Jurkat, Clone E6-1 (cell line): Measurements from ENCODE around the gene MAML2.
"Not testable (repeated sequence)": the region's sequence is repeated elsewhere in the genome, so short reads cannot be mapped to it uniquely, and the experiment has no call there.

Experiments
- DNase-seq: peaks from one replicate; pipeline ENCODE4 v3.0.0-alpha.2; 2011; ENCODE audit warnings: low read depth, low spot score
- H3K4me3 ChIP-seq: 2 replicates; pipeline ENCODE4 v1.5.1; 2011; ENCODE audit warnings: mild to moderate bottlenecking, low read length, control low read depth, moderate library complexity

Gene MAML2

DNA sequence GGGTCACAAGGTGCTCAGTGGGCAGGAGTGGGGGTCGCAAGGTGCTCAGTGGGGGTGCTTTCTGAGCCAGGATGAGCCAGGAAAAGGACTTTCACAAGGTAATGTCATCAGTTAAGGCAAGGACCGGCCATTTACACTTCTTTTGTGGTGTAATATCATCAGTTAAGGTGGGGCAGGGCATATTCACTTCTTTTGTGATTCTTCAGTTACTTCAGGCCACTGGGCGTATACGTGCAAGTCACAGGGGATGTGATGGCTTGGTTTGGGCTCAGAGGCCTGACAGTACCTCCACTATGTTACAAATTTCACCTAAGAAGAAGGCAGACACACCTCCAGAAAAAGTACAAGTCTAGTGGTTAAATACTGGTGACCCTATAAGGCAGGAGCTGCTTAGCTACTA, 162.1 kb downstream of the MAML2 start:
- not testable (repeated sequence) for DNase-seq, H3K4me3 ChIP-seq

DNA sequence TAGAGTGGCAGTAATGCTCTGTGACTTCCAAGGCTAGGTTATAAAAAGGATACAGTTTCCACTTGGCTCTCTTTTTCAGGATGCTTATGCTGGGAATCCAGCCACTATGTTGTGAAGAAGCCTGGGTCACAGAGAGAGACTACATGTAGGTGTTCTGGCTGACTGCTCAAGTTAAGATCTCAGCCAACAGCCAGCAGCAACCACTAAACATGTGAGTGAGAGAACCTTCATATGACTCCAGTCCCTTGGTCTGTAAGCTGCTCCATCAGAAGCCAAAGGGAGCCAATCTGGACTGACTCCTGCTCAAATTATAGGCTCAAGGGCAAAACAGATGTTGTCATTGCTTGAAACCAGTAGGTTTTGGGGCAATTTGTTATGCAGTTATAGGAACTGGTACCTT, 162.7 kb downstream of the MAML2 start:
- no peak for DNase-seq
- no peak overlapping the region for H3K4me3 ChIP-seq

DNA sequence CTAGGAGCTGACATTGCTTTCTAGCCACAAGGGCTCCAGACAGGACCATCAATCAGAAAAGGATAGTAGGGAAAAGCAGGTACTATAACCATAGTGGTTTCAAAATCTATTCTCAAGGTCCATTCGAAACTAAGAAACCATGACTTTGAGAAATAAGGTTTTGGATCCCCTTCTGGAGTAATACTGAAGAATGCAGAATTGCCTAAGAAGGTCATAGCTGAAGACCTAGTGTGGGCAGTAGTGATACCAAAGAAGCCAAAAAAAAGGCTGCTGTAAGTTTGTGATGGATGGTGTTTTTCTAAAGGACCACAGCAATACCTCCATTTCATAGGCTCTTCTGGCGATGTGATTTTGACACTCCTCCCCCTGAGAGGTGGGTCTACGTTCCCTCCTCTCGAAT, 163.1 kb downstream of the MAML2 start:
- DNase-seq: no peak
- no peak overlapping the region for H3K4me3 ChIP-seq

DNA sequence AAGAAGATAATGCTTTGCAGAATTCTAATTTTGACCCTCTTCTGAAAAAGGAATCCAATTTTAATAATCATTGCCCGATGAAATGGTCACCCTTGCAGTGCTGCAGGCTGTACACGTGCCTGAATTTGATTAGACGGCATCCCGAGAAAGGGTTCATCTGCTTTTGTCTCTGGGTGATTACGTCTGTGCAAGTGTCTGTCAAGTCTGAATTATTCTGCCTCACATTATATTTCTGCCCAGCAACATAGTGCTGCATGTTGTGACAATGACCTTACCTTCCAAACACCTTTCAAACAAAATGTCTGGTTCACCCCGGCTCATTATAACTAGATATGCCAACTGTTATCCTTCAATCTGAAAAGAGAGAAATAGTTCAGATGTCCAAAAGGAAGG, 164.1 kb downstream of the MAML2 start:
- DNase-seq: no peak
- H3K4me3 ChIP-seq: no peak overlapping the region

DNA sequence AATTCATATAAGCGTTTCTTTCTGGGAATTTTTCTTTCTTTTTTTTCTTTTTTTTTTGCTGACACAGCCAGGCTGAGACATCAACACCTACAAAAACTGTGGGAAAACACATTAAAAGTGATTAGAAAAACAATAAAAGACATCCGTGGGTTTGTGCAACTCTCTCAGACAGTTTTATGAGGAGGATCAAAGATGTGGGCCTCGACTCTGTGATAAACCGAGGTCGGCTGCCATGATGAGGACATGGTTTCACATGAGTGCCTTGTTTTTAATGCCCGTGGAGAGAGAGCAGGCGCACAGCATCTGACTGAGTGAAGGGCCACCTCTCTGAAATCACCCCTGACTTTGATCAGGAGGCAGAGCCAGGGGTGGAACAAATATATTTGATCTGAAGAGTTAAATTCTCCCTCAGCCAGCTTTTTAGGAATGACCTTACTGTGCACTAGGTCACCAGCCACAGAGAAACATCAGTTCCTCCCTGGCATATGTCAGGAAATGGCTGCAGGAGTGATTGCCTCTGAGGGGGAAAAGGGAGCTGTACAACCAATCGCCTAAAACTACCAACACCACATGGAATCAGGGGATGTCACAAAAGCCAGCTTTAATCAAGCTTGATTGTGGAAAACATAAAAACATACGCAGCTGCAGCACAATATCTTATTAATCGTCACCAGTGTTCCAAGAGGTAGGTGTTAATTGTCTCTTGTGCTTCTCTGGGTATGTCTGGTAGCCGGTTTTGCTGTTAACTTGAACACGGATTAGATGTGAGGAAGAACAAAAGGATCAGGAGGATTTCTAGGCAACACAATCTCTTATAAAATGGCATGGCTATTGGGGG, 164.7 kb downstream of the MAML2 start:
- DNase-seq: no peak
- H3K4me3 ChIP-seq: no peak overlapping the region

DNA sequence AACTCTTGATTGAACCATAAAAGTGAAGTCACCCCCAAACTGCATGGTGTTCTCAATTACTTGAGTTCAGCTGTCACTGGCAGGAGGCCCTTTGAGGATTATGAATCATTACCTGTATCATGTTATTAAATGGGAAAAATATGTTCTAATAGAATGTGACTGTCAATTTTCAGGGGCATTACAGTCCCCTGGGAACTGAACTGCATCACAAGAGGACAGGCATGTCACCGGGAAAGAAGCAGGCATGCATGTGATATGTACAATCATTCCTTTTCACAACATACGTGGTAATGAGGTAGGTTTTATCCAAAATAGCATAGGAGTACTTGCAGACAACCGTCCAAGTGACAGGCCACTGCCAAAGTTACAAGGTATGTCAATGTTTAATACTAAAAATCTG, 165.8 kb downstream of the MAML2 start:
- no peak overlapping the region for H3K4me3 ChIP-seq
- DNase-seq: no peak

DNA sequence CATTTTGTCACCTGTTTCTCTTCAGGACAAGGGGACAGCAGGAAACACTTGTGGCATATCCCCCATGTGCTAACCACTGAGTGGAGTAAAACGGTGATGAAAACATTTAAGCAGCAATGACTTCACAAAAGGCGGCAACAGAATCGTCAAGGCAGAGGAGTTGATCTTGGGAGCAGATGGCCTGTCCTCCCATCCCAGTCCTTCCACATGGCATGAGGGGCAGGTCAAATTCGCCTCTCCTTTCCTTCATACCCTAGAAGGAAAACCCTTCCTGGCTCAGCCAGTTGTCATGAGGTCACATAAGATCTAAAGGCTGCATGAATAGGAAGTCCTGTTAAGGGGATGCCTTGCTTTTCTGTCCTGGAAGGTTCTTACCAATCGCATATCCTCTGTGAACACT, 169.1 kb downstream of the MAML2 start:
- DNase-seq: no peak
- no peak overlapping the region for H3K4me3 ChIP-seq

DNA sequence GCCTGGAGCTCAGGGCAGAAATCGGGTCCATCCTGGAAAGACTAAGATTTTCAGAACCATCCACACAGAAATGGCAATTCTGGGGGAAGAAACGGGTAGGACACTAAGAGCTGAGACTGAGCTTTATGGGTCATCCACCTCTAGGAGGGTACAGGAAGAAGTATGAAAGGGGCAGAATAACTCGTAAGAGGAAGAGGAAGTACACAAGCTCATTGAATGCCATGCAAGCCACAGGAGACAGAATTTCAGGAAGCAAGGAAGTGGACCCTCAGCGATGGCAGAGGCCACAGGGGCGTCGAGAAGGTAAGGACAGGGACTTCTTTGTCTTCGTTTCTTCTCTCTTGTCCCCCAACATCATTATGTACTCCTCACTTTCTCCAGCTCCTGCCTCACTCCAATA, 169.6 kb downstream of the MAML2 start:
- DNase-seq: no peak
- no peak overlapping the region for H3K4me3 ChIP-seq

DNA sequence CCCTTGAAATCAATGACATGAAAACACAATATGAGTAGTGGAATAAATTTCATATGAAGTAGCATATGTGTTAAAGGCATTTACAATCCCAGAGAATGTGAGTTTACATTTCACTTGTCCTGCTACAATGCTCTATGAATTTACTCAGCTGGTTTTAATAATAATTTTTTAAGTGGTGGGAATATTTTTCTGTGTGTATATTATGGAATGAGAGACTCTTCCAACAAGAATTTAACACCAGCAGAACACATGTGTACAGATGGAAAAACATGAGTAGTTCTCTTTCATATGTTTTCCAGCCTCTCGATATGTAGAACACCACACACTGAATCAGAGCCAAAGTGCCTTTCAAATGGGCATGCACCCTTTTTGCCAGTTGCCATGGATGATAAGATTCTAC, 170.4 kb downstream of the MAML2 start:
- no peak overlapping the region for H3K4me3 ChIP-seq
- no peak for DNase-seq

DNA sequence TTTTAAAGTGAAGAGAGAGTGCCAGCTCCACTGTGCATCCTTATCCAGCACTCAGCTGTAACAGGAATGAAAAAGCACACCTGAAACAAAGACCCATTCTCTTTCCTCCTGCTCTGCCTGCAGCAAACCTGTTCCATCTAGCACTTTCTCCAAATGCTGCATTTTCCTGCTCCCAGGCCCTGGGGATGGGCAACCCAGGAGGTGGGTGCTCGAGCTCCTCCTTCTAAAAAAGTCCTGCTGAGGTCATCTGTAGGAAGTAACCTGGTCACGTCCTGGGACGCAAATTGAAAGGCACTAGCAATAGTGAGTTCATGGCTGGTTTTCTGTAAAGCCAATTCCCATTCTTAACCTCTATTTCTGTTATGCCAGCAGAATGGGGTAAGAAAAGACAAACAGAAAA, 173.7 kb downstream of the MAML2 start:
- no peak for DNase-seq
- no peak overlapping the region for H3K4me3 ChIP-seq

DNA sequence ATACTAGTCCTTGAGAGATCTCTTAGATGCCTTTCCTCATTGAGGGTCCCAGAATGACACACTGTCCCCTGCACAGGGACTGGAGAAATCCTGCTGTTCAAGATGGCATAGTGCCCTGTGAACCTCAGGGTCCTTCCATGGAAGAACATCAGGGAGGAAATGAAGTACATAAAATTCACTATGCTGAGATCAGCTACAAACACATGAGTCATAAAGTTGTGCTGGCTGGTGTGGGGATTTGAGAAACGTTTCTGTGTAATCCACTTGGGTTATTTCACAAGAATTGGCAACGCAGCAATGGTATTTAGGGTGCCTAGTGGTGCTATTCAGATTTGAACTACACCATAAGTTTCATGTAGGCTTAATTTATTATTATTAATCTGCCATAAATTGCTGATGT, 174.4 kb downstream of the MAML2 start:
- DNase-seq: no peak
- H3K4me3 ChIP-seq: no peak overlapping the region

DNA sequence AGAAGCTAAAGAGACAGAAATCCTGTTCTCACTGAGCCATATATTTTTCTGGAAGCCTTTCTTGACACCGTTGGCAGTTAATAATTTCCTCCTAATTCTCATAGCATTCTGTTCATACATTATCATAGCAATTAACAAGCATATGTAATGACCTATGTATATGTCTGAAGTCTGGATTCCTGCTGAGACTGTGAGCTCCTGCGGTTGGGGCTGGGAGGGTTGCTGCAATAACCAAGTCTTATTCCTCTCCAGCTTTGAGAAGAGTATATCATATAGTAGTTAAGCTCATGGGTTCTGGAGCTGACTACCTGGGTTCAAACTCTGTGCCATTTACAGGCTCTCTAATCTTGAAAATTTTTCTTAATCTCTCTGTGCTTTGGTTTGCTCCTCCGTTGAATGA, 175.2 kb downstream of the MAML2 start:
- no peak for DNase-seq
- no peak overlapping the region for H3K4me3 ChIP-seq

DNA sequence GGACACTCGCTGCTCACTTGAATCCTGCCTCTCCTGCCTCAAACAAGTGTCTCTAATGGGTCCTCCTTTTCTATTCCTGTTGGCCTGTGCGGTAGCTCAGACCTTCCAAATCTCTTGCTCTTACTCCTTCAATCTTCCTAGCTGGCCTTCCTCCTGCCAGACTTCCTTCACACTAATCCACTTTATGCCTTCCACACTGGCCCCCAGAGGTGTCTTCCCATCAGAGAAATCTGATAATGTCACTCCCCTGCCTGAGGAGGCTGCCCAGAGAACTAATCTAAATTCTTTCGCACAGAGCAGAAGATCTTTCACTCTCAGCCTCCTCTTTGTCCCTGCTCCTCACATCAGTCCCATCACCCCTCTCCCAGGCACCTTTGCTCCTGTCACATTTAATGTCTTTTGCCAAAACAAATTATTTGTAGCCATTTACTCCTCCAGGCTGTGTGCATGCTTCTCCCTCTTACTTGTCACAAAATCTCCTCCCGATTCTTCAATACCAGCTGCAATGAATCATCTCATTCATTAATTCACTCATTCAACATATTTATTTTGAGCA, 175.7 kb downstream of the MAML2 start:
- H3K4me3 ChIP-seq: no peak overlapping the region
- no peak for DNase-seq

DNA sequence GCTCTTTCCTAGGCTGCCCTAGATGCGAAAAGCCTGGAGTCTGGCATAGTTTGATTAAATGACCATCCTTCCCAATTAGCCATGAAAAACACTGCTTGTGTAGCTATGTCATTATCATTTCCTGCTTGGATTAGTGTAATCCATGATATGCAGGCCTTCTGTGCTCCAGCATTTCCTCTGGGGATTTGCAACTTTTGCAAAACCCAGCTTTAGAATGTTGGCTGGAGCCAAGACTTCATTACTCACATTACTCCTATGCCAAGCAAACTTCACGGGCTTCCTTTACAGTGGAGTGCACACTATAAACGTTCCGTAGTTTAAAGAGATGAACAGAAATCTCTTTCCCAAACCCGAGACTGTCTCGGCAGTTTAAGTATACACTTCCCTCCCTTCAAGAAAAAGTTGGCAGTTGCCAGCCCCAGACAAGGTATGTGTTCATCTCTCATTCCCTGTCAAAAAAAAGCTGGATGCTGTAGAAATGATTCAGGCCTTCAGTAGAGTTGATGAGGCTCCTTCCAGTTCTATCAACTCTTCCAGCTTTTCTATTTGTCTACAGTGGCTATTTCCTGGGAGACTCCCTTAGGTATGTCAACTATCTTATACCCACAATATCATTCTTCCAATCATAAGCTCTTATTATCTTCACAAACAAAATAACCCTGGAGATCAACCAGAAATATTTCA, 180.0 kb downstream of the MAML2 start:
- H3K4me3 ChIP-seq: no peak overlapping the region
- no peak for DNase-seq

DNA sequence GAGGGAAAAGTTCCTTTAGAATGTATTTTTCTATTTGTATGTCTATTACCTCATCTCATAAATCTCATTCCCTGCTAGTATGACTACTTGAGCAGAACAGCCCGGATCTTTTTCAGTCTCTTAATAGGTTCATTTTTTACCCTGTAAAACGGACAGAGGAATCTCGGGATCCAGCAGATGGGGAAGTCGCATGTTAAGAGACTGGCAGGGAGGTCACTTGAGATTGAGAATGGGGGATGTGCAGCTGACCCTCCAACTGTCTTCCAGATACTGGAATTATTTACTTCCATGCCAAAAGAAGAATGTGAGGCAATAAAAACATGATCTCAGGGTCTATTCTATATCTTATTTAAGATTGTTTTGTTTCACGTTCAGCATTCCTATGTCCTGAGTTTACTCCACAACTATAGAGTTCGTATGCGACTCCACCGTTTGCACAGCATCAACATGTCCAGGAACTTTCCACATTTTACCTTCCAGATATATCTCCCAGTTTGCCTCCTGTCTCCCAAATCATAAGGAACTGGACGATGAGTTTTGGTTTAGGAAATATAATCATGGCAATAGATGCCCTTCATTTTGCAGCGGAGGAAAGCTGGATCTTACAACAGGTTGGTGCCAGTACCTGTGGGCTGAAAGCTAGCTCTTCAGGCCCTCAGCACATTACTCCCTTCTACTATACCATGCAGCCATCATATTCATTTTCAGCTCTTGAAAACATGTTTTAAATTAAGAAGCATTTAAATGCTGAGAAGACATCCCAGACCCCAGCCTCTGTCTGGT, 181.5 kb downstream of the MAML2 start:
- no peak for DNase-seq
- H3K4me3 ChIP-seq: no peak overlapping the region

DNA sequence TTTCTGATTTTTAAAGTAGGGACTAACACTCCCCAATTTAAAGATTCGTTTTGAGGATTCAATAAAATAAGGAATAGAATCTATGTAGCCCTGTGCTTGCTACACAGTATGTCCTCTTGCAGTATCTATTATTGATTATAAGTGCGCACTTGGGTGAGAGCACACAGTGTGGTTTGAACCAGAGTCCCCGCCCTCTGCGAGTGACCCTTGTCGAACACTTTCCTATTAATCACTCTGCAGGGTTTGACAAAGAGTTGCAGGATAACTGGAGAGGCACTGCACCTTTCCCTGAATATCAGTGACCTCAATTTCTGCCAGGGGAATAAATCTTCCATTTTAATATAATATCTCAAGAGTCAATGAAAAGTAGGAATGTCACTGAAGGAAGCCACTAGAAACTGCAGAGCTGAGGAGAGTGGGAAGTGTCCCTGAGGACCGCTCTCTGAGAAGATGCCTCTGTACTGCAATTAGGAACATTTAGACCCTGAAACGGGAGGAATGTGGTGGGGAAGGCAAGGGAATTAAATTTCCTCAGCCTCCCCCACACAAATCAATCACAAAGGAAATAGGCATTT, 182.2 kb downstream of the MAML2 start:
- DNase-seq: no peak

DNA sequence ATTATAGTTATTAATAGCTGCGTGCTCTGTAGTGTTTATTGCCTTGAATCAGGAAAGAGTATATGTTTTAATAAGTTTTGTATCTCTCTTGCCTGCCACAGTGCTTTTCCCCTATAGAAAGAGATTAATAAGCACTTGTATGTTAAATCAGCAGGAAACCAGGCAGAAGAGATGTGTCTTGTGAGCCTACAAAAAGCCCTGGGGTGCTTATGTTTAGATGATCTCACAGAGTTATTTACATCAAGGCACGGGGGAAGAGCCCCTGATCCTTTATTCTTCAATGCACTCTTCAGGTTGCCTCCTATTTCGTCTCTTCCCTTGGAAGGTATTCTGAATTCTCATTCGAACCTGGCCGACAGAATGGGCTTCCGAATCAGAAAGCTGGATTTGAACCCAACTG, 183.0 kb downstream of the MAML2 start:
- H3K4me3 ChIP-seq: no peak overlapping the region
- no peak for DNase-seq

More for the DNA sequence above, 182.2 kb downstream of the MAML2 start:
- no peak overlapping the region for H3K4me3 ChIP-seq

DNA sequence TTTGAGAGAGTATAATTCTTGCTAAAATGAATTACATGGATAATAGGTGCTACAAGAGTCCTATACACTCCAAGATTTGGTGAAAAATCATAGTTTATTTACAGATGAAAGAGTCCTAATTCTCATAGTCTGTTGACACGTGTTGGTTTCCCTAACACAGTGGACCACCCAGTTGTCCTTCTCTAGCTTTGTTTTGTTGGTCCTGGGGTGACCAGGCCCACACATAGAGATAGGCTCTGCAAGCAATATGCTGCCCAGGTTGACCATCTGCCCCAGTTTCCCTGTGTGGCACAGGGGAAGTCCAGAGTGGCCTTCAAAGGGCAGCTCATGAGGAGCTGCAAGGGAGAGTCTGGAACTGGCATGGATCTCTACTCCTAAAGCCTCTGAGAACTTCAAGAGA, 184.9 kb downstream of the MAML2 start:
- H3K4me3 ChIP-seq: no peak overlapping the region
- no peak for DNase-seq

DNA sequence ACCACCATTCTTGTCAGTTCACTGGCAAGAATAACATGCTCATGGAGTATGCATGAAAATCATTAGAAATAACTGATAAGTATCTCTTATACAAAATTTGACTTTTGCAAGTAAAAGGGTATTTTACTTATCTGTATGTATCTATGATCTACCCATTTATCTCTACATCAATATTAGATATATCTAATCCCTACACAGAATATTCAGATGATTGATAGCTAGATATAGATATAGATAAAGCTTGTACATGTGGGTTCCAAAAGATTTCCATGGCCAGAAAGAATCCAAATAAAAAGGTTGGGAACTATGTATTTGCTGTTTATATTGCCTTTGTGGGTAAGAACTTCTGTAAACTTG, 185.5 kb downstream of the MAML2 start:
- no peak overlapping the region for H3K4me3 ChIP-seq
- DNase-seq: no peak

DNA sequence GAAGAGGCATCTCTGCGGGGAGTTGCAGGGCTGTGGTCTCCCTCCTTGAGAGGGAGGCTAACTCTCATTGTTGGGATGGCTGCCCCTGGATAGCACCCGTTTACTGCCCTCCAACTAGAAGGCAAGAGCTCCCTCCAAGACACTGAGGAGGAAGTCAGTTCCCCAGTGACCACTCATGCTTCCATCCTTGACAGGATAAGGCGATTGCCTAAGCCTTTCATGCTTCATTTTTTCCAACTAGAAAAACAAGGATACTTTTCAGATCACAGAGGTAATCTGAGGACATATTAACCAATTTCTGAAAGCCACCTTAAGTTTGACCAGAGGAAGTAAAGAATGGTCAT, 186.6 kb downstream of the MAML2 start:
- H3K4me3 ChIP-seq: no peak overlapping the region
- DNase-seq: no peak
